HG03520 (cell line): ENCODE results near the gene MT1E.
"Not testable (repeated sequence)": the region's sequence is repeated elsewhere in the genome, so short reads cannot be mapped to it uniquely, and the experiment has no call there.

ENCODE experiments used
- ATAC-seq: cut with Tn5 transposase; IDR thresholded peaks from one replicate; pipeline ENCODE4 v1.9.1; 2021; ENCODE audit warnings: mild to moderate bottlenecking, moderate library complexity; ENCODE audit not compliant: unreplicated experiment

MT1E gene

GRCh38 chr16:56625140-56625942, at the start of gene MT1E:
MT1E (plus strand) TSS chr16:56625781; CDS start chr16:56625852, 71 bp downstream.
- no peak for ATAC-seq

GRCh38 chr16:56576585-56577299, 48.8 kb upstream of the MT1E start:
- ATAC-seq: no peak

GRCh38 chr16:56577300-56577625, 48.3 kb upstream of the MT1E start:
- no peak for ATAC-seq

GRCh38 chr16:56580391-56581048, 45.1 kb upstream of the MT1E start:
- ATAC-seq: no peak

GRCh38 chr16:56582911-56583310, 42.7 kb upstream of the MT1E start:
- not testable (repeated sequence) for ATAC-seq

DNA sequence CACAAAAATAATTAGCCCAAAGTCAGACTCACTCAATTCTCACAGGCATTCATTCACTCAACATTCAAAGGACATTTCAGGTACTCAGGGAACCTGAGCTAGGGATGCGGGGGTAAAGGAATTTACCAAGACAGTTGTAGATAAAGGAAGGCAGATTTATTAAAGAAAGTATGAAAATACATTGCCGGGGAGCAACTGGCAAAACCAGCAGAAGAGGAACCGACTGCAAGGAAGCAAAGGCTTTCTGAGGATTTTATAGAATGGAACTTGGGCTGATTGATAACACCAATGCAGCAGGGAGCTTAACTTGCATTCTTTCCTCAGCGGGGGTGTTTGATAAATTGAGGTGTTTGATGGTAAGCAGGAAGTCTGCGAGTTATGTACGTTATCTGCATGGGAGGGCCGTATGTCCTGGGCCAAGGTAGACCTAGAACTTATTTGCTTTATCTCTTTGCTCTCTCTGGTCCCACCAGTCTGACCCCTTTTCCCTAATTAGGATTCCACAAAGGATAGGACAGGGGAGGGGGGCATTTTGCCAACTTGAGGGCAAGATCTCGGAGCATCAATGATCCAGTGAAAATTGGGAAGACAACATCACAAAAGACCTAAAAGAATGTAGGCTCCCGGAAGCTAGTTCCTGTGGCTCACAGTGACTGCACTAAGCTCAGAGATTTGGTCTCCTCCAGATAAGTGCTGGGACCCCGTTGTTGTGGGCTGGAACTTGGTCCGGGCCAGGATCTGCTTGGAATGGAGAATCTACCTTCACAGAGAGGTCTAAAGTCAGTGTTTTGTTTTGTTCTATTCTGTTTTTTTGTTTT, 42.0 kb upstream of the MT1E start:
- ATAC-seq: no peak

GRCh38 chr16:56584276-56584675, 41.3 kb upstream of the MT1E start:
- ATAC-seq: no peak

DNA sequence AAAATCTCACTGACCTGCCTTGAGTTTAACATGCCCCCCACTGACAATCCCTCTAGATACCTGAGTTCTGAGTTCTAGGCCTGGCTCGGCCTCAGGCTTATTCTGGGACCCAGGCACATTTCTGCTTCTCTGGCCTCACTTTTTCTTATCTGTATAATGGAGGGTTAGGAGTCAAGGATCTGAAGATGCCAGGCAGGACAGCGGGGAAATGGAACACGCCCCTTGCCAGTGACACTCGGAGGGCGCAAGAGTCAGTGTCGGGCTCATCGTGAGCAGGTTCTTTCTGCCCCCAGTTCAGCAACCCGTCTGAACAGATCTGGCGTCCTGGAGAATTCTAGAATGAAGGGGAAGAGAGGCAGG, 36.8 kb upstream of the MT1E start:
- ATAC-seq: no peak

GRCh38 chr16:56589141-56590039, 36.2 kb upstream of the MT1E start, which contains the start of gene MT3:
MT3 (plus strand) TSS chr16:56589528; CDS start chr16:56589591, 63 bp downstream.
- ATAC-seq: no peak

DNA sequence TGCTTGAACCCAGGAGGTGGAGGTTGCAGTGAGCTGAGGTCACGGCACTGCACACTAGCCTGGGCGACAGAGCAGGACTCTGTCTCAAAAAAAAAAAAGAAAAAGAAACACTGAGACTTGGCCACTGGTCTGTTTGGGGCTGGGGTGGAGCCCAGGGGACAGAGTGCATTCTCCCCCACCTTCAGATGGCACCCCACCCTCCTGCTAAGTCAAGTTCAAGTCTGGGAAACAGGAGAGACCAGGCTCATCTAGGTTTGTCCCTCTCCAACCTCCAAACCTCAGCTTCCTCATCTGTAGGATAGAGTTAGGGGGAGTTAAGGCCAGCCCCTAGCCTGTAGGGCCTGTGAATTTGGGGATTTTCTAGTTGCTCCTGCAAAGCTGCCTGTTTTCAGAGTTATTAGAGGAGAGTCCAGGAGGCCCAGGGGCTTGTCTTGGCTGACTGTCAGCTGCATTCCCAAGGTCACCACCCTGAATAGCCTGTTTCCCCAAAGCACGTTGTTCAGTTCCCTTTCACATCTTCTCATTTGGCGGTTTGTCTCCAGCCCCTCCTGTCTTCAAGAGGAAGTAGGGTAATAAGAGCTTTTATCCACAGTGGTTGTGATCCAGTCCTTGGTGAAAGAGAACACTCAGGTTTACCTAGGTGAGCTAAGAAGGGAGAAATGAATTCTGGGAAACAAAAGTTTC, 34.1 kb upstream of the MT1E start:
- no peak for ATAC-seq

- no peak for ATAC-seq
These were observed 31.8 kb upstream of the MT1E start for GRCh38 chr16:56593573-56594291.

DNA sequence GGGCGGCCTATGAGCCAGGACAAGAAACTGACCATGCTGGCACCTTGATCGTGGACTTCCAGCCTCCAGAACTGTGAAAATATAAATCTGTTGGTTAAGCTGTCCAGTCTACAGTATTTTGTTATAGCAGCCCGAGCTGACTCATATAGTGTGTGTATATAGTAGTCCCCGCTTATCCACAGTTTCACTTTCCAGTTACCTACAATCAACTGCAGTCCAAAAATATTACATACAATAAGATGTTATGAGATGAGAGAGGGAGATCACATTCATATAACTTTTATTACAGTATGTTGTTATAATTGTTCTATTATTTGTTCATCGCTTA, 31.3 kb upstream of the MT1E start:
- no peak for ATAC-seq

GRCh38 chr16:56600398-56600999, 25.1 kb upstream of the MT1E start:
- no peak for ATAC-seq

DNA sequence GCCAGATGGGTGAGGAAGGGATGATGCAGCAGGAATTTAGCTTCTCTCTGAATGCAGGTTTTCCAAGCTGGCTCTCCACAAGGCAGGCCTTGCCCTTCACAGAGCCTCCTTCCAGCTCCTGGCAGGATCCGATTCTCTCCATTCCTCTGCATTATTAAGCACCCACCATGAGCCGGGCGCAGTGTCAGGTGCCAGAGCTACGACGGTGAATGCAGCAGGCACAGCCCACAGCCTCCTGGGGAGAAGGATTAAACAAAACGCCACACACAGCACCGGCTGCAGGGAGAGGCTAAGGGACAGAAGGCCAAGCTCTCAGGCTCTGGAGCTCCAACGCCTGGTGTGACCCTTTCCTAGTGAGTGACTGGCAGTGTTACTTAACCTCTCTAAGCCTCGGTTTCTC, 24.3 kb upstream of the MT1E start:
- no peak for ATAC-seq

GRCh38 chr16:56603589-56603988, 22.0 kb upstream of the MT1E start:
- no peak for ATAC-seq

- ATAC-seq: no peak
These were observed 20.6 kb upstream of the MT1E start for GRCh38 chr16:56604966-56605365.

GRCh38 chr16:56605475-56605874, 20.1 kb upstream of the MT1E start:
- no peak for ATAC-seq

DNA sequence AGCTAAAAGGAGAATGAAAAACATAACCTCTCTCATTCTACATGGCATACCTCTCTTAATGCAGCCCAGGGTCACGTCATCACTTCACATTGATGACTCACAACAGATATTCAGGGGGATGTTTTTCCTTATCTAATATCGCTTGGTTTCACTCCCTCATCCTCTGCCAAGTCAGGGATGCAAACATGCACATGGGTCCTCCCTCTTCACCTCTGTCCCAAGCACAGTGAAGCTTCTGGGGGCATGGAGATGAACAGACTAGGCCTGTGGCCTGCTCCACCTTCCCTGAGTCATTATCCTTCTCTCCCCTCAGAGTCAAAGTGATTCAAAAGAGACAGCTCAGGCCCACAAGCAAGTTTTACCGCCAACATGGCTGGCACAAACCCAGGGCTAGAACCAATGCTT, 19.5 kb upstream of the MT1E start:
- no peak for ATAC-seq
